Measurements from ENCODE around the gene EPPIN. TPM values are rescaled to one million over a fixed set of nuclear protein-coding genes. Genes with fewer than 3 reads are reported as not detected.

Gene EPPIN
- total RNA-seq, 1 donor from 2014 or later = not detected

Small RNA genes within 50 kb of the gene (small RNA-seq; reads per million reads assigned to genes)
- gene AL031663.1 (ENCODE audit: low replicate concordance) (not detected), gene HSPD1P21 (ENCODE audit: low replicate concordance) (not detected), gene RNA5SP485 (ENCODE audit: low replicate concordance) (not detected)

Other genes starting within 250 kb of the EPPIN start
- gene RBPJL, start 240.6 kb downstream of the EPPIN start, total RNA-seq = not detected
- 1.1 TPM for gene MATN4, start 239.1 kb downstream of the EPPIN start, total RNA-seq
- 26.9 TPM for gene SDC4, start 199.0 kb downstream of the EPPIN start, total RNA-seq
- 20.0 TPM for gene SYS1, start 184.2 kb downstream of the EPPIN start, total RNA-seq
- gene TP53TG5, start 169.1 kb downstream of the EPPIN start, total RNA-seq = not detected
- 23.4 TPM for gene DBNDD2, start 139.1 kb downstream of the EPPIN start, total RNA-seq
- gene PIGT, start 131.3 kb downstream of the EPPIN start, total RNA-seq = 27.4 TPM
- 16.6 TPM for gene WFDC2, start 77.6 kb downstream of the EPPIN start, total RNA-seq
- not detected for gene SPINT3, start 31.8 kb downstream of the EPPIN start, total RNA-seq
- not detected for gene WFDC6, start 7.9 kb downstream of the EPPIN start, total RNA-seq
- not detected for gene WFDC8, start 31.9 kb upstream of the EPPIN start, total RNA-seq
- not detected for gene WFDC10A, start 82.3 kb upstream of the EPPIN start, total RNA-seq
- not detected for gene WFDC9, start 83.9 kb upstream of the EPPIN start, total RNA-seq
- not detected for gene WFDC11, start 122.8 kb upstream of the EPPIN start, total RNA-seq
- gene WFDC13, start 154.6 kb upstream of the EPPIN start, total RNA-seq = not detected
- not detected for gene WFDC10B, start 157.6 kb upstream of the EPPIN start, total RNA-seq
- not detected for gene SPINT4, start 174.9 kb upstream of the EPPIN start, total RNA-seq
- not detected for gene WFDC3, start 244.5 kb upstream of the EPPIN start, total RNA-seq
- gene DNTTIP1, start 244.6 kb upstream of the EPPIN start, total RNA-seq = 16.9 TPM